ENCODE results near the gene BBS5.
"Not testable (repeated sequence)": the region's sequence is repeated elsewhere in the genome, so short reads cannot be mapped to it uniquely, and the experiment has no call there.

Gene BBS5

DNA sequence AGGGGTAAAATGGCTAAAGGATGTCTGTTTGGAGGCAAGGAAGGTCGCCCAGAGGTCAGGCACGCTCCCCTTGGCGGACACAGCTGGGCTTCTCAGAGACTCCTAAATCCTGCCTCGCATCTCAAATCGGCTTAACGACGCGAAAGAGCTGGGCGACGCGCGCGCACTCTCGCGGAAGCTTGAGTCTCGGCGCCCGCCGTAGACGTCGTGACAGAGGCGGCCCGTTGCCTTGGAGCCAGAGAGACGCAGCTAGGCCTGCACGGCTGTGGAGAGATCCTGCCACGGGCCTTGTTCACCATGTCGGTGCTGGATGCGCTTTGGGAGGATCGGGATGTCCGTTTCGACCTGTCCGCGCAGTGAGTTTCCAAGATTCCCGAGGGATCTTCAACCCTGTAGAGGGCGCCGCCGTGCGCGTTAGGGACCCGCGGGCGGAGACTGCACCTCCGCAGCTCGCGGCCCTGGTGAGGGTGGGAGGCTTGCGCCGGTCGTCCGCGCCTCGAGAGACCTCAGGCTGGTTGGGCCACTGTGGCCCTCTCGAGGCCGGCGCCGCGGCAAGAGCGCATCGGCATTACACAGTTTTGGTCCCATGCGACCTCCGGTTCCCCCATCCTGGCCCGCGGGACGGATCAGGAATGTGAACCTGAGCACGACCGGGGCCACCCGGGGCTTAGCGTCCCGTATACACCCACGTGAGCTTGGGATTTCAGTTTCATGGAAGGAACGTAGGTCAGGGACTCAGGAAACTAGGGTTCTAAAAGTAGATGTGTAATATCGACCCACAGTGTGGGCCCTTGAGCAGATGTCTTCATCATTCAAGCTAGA is at the start of gene BBS5:
Gene BBS5, plus strand, starts transcription at position 238 of the 822 bp plus-strand sequence. Its CDS starts 60 bp downstream, at position 298.
- DNase-seq (ENCODE audit: low spot score): peak; percentile 91
- in situ Hi-C loops (cut with MboI; ENCODE audit: low sequenced_read_pairs, unreplicated experiment): no loop called here
- TF ChIP-seq CTCF (IDR thresholded peaks at IDR 0.05; ENCODE audit: borderline replicate concordance, control extremely low read depth, extremely low read depth, insufficient read depth, missing control alignments): peak; percentile 67

- in situ Hi-C loops (cut with MboI; ENCODE audit: low sequenced_read_pairs, unreplicated experiment); DNase-seq (ENCODE audit: low spot score): not testable (repeated sequence)
Measured at GRCh38 chr2:169431772-169432171, 47.5 kb upstream of the BBS5 start.

- in situ Hi-C loops (cut with MboI; ENCODE audit: low sequenced_read_pairs, unreplicated experiment); DNase-seq (ENCODE audit: low spot score): not testable (repeated sequence)
Measured at GRCh38 chr2:169434236-169434635, 45.1 kb upstream of the BBS5 start.

DNA sequence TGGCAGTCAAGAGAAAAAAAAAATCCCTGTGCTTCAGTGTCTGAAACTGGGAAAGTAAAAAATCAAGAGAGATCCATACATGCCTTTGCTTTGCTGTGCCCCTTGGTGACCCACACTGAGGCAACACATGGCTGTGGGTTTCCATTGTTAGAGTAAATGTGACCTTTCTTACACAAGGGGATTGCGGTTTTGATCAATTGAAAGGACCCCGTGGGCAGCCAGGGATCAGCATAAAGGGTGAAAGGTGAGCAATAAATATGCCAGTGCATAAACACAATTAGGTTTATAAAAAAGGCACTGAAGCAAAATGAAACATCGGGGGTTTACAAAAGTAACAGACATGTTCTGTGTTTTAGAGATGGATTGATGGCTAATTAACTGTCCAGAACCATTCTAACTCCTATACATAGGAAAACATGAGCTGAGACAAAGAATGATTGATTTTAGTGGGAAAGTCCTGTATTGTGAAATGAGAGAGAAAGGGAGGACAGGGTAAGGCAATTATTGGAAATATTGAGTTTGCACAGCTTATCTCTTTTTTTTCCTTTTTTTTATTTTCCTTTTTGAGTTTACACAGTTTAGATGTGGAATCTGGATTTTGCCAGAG is 40.7 kb upstream of the BBS5 start:
- TF ChIP-seq CTCF (IDR thresholded peaks at IDR 0.05; ENCODE audit: borderline replicate concordance, control extremely low read depth, extremely low read depth, insufficient read depth, missing control alignments): no peak
- in situ Hi-C loops (cut with MboI; ENCODE audit: low sequenced_read_pairs, unreplicated experiment): no loop called here

DNA sequence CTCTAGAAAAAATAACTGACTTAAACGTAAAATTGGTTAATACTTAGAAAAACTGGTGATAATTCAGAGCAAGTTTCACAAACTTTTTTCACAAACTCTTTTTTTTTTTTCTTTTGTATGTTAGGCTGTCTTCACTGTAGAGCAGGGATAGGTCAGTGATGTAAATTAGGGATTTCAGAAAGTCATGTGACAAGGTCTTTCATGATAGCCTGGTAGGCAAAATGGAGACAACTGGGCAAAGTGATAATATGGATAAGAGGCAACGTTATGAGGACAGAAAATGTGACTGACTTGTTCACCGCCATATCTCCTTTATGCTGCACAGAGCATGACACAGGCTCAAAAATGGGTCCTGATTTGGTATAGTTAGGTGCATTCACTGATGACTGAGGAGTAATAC is 39.4 kb upstream of the BBS5 start:
- in situ Hi-C loops (cut with MboI; ENCODE audit: low sequenced_read_pairs, unreplicated experiment): no loop called here
- no peak for DNase-seq (ENCODE audit: low spot score)
- no peak for TF ChIP-seq CTCF (IDR thresholded peaks at IDR 0.05; ENCODE audit: borderline replicate concordance, control extremely low read depth, extremely low read depth, insufficient read depth, missing control alignments)

More for the DNA sequence above, 40.7 kb upstream of the BBS5 start:
- DNase-seq (ENCODE audit: low spot score): no peak

DNA sequence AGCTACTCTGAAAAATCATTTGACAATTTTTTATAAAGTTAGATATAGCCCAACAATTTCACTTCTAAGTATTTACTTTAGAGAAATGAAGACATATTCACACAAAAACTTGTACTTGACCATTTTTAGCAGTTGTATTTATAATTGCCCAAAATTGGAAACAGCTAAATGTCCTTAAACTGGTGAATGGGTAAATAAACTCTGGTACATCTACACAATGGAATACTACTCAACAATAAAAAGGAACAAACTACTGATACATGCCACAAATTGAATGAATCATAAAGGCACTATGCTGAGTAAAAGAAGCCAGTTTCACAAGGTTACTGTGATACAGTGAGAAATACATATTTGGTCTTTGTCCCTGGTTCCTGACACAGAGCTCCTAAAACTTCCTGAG is 32.8 kb upstream of the BBS5 start:
- no peak for TF ChIP-seq CTCF (IDR thresholded peaks at IDR 0.05; ENCODE audit: borderline replicate concordance, control extremely low read depth, extremely low read depth, insufficient read depth, missing control alignments)
- no peak for DNase-seq (ENCODE audit: low spot score)
- in situ Hi-C loops (cut with MboI; ENCODE audit: low sequenced_read_pairs, unreplicated experiment): no loop called here

DNA sequence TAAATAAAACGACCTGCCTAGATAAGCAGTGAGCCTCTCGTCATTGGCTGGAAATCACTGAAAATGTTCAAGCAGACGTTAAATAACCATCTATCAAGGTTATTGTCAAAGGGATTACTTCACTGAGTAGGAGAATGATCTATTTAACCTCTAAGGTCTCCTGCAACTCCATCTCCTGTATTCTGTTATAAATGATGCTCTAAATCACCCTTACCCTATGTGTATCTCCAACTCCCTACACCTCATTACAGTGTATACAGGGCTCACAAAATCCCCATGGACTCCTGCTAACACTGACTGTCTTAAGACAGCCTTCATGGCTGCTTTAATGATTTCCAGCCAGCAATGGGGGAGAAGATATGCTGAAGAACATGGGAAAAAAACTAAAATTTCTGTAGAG is 31.0 kb upstream of the BBS5 start:
- in situ Hi-C loops (cut with MboI; ENCODE audit: low sequenced_read_pairs, unreplicated experiment): no loop called here
- no peak for DNase-seq (ENCODE audit: low spot score)
- TF ChIP-seq CTCF (IDR thresholded peaks at IDR 0.05; ENCODE audit: borderline replicate concordance, control extremely low read depth, extremely low read depth, insufficient read depth, missing control alignments): no peak
